ENCODE results near the gene TRIM29. TPM values are rescaled to one million over a fixed set of nuclear protein-coding genes. Genes with fewer than 3 reads are reported as not detected.

TRIM29 gene, protein sequence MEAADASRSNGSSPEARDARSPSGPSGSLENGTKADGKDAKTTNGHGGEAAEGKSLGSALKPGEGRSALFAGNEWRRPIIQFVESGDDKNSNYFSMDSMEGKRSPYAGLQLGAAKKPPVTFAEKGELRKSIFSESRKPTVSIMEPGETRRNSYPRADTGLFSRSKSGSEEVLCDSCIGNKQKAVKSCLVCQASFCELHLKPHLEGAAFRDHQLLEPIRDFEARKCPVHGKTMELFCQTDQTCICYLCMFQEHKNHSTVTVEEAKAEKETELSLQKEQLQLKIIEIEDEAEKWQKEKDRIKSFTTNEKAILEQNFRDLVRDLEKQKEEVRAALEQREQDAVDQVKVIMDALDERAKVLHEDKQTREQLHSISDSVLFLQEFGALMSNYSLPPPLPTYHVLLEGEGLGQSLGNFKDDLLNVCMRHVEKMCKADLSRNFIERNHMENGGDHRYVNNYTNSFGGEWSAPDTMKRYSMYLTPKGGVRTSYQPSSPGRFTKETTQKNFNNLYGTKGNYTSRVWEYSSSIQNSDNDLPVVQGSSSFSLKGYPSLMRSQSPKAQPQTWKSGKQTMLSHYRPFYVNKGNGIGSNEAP
- 0.03 TPM for polyA plus RNA-seq (2013, experiment 1 of 2)
- polyA plus RNA-seq (2013, experiment 2 of 2) = not detected

DNA sequence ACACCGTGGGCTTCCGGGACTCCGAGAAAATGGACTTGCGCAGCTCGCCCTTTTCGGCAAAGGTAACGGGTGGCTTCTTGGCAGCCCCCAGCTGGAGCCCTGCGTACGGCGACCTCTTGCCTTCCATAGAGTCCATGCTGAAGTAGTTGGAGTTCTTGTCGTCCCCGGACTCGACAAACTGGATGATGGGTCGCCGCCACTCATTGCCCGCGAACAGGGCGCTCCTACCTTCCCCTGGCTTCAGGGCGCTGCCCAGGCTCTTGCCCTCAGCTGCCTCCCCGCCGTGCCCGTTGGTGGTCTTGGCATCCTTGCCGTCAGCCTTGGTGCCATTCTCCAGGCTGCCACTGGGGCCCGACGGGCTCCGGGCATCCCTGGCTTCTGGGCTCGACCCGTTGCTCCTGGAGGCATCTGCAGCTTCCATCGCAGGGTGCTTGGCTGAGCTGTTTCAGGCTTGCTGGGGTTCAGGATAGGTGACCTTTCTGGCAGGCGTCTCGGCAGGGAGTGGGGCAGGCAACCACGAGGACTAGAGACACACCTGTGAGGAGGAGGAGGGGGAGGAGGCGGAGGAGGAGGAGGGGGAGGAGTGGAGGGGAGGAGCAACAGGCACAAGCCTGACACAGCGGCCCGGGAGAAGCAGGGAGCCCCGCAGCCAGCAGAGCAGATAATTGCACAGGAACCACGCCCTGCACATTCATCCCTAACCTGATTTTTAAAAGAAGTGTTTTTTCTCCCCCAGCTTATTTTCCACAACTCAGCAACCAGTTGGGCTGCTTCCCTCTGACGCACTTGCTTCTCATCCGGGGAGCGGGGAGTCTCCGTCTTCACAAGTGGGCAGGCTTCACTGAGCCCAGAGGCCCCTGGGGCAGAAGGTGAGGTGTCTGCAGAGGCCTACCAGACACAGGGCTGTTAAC, at the start of gene TRIM29:
TRIM29 (minus strand) TSS at position 503 of the 911 bp plus-strand sequence; CDS start at position 421, 82 bp downstream.
- Histone ChIP-seq H4K8ac (ENCODE audit: low read depth, low read length) (no peak within 1 kb of the TSS), H4K91ac (ENCODE audit: low read depth, low read length, poor library complexity) (no peak within 1 kb of the TSS), H2BK120ac (ENCODE audit: low read depth, low read length) (no peak within 1 kb of the TSS), H3K14ac (ENCODE audit: low read length) (no peak within 1 kb of the TSS), H3K4ac (ENCODE audit: low read length) (no peak within 1 kb of the TSS), H3K9ac (ENCODE audit: low read depth, low read length, poor library complexity) (no peak within 1 kb of the TSS), H2AK5ac (ENCODE audit: low read depth, low read length) (peak within 1 kb of the TSS; percentile 76), H3K18ac (ENCODE audit: low read length) (peak within 1 kb of the TSS; percentile 77), H2BK12ac (ENCODE audit: low read length) (peak within 1 kb of the TSS; percentile 78), H3K4me2 (ENCODE audit: insufficient read depth, low read length, poor library complexity, severe bottlenecking) (no peak within 1 kb of the TSS), H2BK15ac (ENCODE audit: low read length) (peak within 1 kb of the TSS; percentile 96), H3K4me1 (ENCODE audit: control insufficient read depth in 2 of 2, insufficient read depth in 1 of 2, low read depth in 1 of 2, low read length in 2 of 2) (peaks cover 0 to 8% of the 10 kb centered on the region in 2 donors), H3K36me3 (replicated peaks in 1 of 2; ENCODE audit: control insufficient read depth in 2 of 2, insufficient read depth in 2 of 2, low read length in 2 of 2) (no peaks in the 10 kb centered on the region), H3K27me3 (ENCODE audit: control insufficient read depth in 3 of 3, insufficient read depth in 3 of 3, low read depth in 1 of 3, low read length in 3 of 3) (peaks cover 0 to 48% (median 0%) of the 10 kb centered on the region in 3 experiments), H3K23ac (ENCODE audit: low read depth, low read length, poor library complexity) (peak within 1 kb of the TSS; percentile 43), H3K79me1 (ENCODE audit: low read depth, low read length) (no peaks in the 10 kb centered on the region), H3K9me3 (replicated peaks in 1 of 2; ENCODE audit: control insufficient read depth in 2 of 2, insufficient read depth in 1 of 2, low read depth in 1 of 2, low read length in 2 of 2) (no peaks in the 10 kb centered on the region), H2AFZ (ENCODE audit: low read length) (no peak within 1 kb of the TSS), H3K27ac (replicated peaks; ENCODE audit: low read length) (no peak within 1 kb of the TSS), H3K4me3 (ENCODE audit: low read length in 2 of 2) (no peak within 1 kb of the TSS), H2BK5ac (ENCODE audit: low read length) (no peak within 1 kb of the TSS)
- no peak for DNase-seq (ENCODE audit: low spot score)
- WGBS, 2 donors (ENCODE audit: extremely low coverage in 2 of 2, insufficient read length in 2 of 2, insufficient replicate concordance in 1 of 2) = no CpG with 5 or more reads among the region's 41 CpGs

DNA sequence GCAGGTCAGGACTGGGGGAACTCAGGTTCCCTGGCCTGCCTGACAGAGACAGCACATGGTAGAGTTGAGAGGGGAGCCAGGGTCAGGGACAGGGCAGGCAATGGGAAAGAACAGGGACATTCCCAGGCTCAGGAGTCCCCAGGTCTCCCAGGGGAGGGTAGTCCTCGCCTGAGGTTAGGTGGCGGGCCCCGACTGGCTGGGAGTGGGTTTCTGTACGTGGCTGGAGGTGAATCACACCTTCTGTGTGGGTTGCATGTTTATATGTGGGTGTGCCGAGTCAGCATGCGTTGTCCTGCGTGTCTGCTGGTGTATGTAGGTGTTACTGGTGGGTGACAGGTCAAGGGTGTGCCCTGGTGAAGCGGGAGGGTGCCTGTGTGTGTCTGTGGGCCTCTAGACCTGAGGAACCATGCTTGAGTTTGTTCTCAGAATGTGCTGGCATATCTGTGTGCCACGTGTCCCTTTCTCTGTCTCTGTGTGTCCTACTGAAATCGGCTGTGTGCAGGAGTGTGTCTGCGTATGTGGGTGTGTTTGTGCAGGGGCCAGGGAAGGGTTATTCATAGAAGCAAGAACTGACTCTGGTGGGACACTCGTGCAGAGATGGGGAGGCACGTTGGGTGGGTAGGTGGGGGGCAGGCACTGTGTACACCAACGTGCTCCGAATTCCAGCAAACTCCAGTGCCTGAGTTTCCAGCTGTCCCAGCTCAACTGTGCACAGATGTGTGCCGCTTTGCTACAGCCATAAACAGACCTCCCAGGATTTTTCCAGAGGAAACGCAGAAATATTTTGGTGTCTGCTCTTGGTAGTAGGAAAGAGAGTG, 49.1 kb upstream of the TRIM29 start:
- H3K27me3 ChIP-seq (ENCODE audit: control insufficient read depth in 3 of 3, insufficient read depth in 3 of 3, low read depth in 1 of 3, low read length in 3 of 3) = no peaks in the 10 kb centered on the region
- DNase-seq (ENCODE audit: low spot score) = no peak
- H3K79me1 ChIP-seq (ENCODE audit: low read depth, low read length) = no peaks in the 10 kb centered on the region
- H3K9me3 ChIP-seq (replicated peaks in 1 of 2; ENCODE audit: control insufficient read depth in 2 of 2, insufficient read depth in 1 of 2, low read depth in 1 of 2, low read length in 2 of 2) = peaks cover 0 to 7% of the 10 kb centered on the region in 2 donors
- H3K23ac ChIP-seq (ENCODE audit: low read depth, low read length, poor library complexity) = peak overlapping the region; percentile 3
- H3K4ac ChIP-seq (ENCODE audit: low read length) = no peak overlapping the region
- no peak overlapping the region for H2BK15ac ChIP-seq (ENCODE audit: low read length)
- peaks cover 36 to 43% of the 10 kb centered on the region in 2 donors for H3K4me1 ChIP-seq (ENCODE audit: control insufficient read depth in 2 of 2, insufficient read depth in 1 of 2, low read depth in 1 of 2, low read length in 2 of 2)
- WGBS, 2 donors (ENCODE audit: extremely low coverage in 2 of 2, insufficient read length in 2 of 2, insufficient replicate concordance in 1 of 2) = no CpG with 5 or more reads among the region's 17 CpGs
- no peaks in the 10 kb centered on the region for H3K36me3 ChIP-seq (replicated peaks in 1 of 2; ENCODE audit: control insufficient read depth in 2 of 2, insufficient read depth in 2 of 2, low read length in 2 of 2)
- no peak overlapping the region for H4K91ac ChIP-seq (ENCODE audit: low read depth, low read length, poor library complexity)
- no peak overlapping the region for H3K4me2 ChIP-seq (ENCODE audit: insufficient read depth, low read length, poor library complexity, severe bottlenecking)
- peak overlapping the region; percentile 77 for H3K14ac ChIP-seq (ENCODE audit: low read length)
- peak overlapping the region; percentile 73 for H2AFZ ChIP-seq (ENCODE audit: low read length)
- peak overlapping the region; percentile 40 for H2BK120ac ChIP-seq (ENCODE audit: low read depth, low read length)
- H3K18ac ChIP-seq (ENCODE audit: low read length) = peak overlapping the region; percentile 78
- peak overlapping the region; percentile 6 for H2AK5ac ChIP-seq (ENCODE audit: low read depth, low read length)
- no peak overlapping the region for H3K4me3 ChIP-seq (ENCODE audit: low read length in 2 of 2)
- H4K8ac ChIP-seq (ENCODE audit: low read depth, low read length) = no peak overlapping the region
- no peak overlapping the region for H2BK5ac ChIP-seq (ENCODE audit: low read length)
- H2BK12ac ChIP-seq (ENCODE audit: low read length) = no peak overlapping the region
- H3K27ac ChIP-seq (replicated peaks; ENCODE audit: low read length) = no peak overlapping the region
- H3K9ac ChIP-seq (ENCODE audit: low read depth, low read length, poor library complexity) = peak overlapping the region; percentile 61

DNA sequence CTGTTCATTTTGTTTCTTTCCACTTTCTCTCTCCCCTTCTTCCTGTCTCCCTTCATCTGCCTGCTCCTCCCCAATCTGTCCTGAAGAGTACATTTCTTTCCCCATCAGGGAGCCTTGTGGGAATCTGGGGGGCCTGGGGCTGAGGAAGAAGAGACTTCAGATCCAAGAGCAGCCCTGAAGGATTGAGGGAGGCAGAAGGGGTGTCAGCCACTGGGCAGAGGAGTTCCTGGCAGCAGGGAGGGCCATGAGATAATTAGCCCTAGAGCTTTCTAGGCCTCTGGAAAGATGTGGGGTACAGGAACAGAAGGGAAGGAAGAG, 48.5 kb upstream of the TRIM29 start:
- H3K18ac ChIP-seq (ENCODE audit: low read length) = no peak overlapping the region
- no peak overlapping the region for H2AK5ac ChIP-seq (ENCODE audit: low read depth, low read length)
- H3K27ac ChIP-seq (replicated peaks; ENCODE audit: low read length) = no peak overlapping the region
- no peak overlapping the region for H3K14ac ChIP-seq (ENCODE audit: low read length)
- H3K23ac ChIP-seq (ENCODE audit: low read depth, low read length, poor library complexity) = no peak overlapping the region
- H2AFZ ChIP-seq (ENCODE audit: low read length) = peak overlapping the region; percentile 73
- no peak overlapping the region for H2BK5ac ChIP-seq (ENCODE audit: low read length)
- H3K4ac ChIP-seq (ENCODE audit: low read length) = no peak overlapping the region
- no peak overlapping the region for H4K91ac ChIP-seq (ENCODE audit: low read depth, low read length, poor library complexity)
- H3K27me3 ChIP-seq (ENCODE audit: control insufficient read depth in 3 of 3, insufficient read depth in 3 of 3, low read depth in 1 of 3, low read length in 3 of 3) = no peaks in the 10 kb centered on the region
- H3K79me1 ChIP-seq (ENCODE audit: low read depth, low read length) = no peaks in the 10 kb centered on the region
- peaks cover 42 to 47% of the 10 kb centered on the region in 2 donors for H3K4me1 ChIP-seq (ENCODE audit: control insufficient read depth in 2 of 2, insufficient read depth in 1 of 2, low read depth in 1 of 2, low read length in 2 of 2)
- H2BK12ac ChIP-seq (ENCODE audit: low read length) = no peak overlapping the region
- no peak overlapping the region for H3K4me2 ChIP-seq (ENCODE audit: insufficient read depth, low read length, poor library complexity, severe bottlenecking)
- H3K36me3 ChIP-seq (replicated peaks in 1 of 2; ENCODE audit: control insufficient read depth in 2 of 2, insufficient read depth in 2 of 2, low read length in 2 of 2) = no peaks in the 10 kb centered on the region
- H2BK15ac ChIP-seq (ENCODE audit: low read length) = no peak overlapping the region
- no peak overlapping the region for H2BK120ac ChIP-seq (ENCODE audit: low read depth, low read length)
- H3K9me3 ChIP-seq (replicated peaks in 1 of 2; ENCODE audit: control insufficient read depth in 2 of 2, insufficient read depth in 1 of 2, low read depth in 1 of 2, low read length in 2 of 2) = peaks cover 0 to 7% of the 10 kb centered on the region in 2 donors
- no peak overlapping the region for H3K9ac ChIP-seq (ENCODE audit: low read depth, low read length, poor library complexity)
- no peak for DNase-seq (ENCODE audit: low spot score)
- no peak overlapping the region for H4K8ac ChIP-seq (ENCODE audit: low read depth, low read length)
- H3K4me3 ChIP-seq (ENCODE audit: low read length in 2 of 2) = no peak overlapping the region

Data from neuronal stem cell (in vitro differentiated cells).